Ovary (tissue), 3 donors: ENCODE measurements around the gene SPSB3.

Experiments
- CTCF ChIP-seq, 3 donors: fragments of 450-650 bp in 2 of 3; fragments of 200-600 bp in 1 of 3; IDR thresholded peaks; one replicate each; pipeline versions ENCODE4 v1.5.1 to v1.8.0; 2016 to 2022; ENCODE audit warnings: antibody characterized with exemption in 3 of 3, mild to moderate bottlenecking in 1 of 3
- POLR2A ChIP-seq: fragments of 450-650 bp; IDR thresholded peaks from one replicate; pipeline ENCODE4 v1.6.1; 2017; ENCODE audit warnings: antibody characterized with exemption, mild to moderate bottlenecking, moderate library complexity
- donor health status: DM: no; HTN: no; CAD: no.

- no peak for TF ChIP-seq CTCF (IDR thresholded peaks at IDR 0.05)
- TF ChIP-seq POLR2A: no peak
Observed at GRCh38 chr16:1745900-1746692, 36.3 kb downstream of the SPSB3 start.
